OCI-LY1 (cell line): Measurements from ENCODE around the gene SLIT3.

ENCODE experiments used
- H2AFZ ChIP-seq: fragments of 200-600 bp; sonication (generic), shearing (Covaris generic); 2 replicates; pipeline ENCODE4 v1.6.0; 2014; ENCODE audit warnings: antibody characterized with exemption, mild to moderate bottlenecking, low read length
- H3F3A ChIP-seq: fragments of 200-600 bp; sonication (generic), shearing (Covaris generic); 2 replicates; pipeline ENCODE4 v1.6.0; 2014; ENCODE audit warnings: mild to moderate bottlenecking, antibody characterized with exemption, low read length, moderate library complexity; ENCODE audit not compliant: insufficient read depth
- H3K27ac ChIP-seq: fragments of 200-600 bp; sonication (generic); 2 replicates; pipeline ENCODE4 v1.5.1; 2014; ENCODE audit warnings: low read length, mixed run types, mild to moderate bottlenecking, low read depth; ENCODE audit not compliant: poor library complexity, severe bottlenecking
- H3K27me3 ChIP-seq: fragments of 200-600 bp; sonication (generic); 2 replicates; pipeline ENCODE4 v1.6.0; 2014; ENCODE audit warnings: antibody characterized with exemption, mild to moderate bottlenecking, low read length, moderate library complexity; ENCODE audit not compliant: insufficient read depth
- H3K36me3 ChIP-seq: fragments of 200-600 bp; sonication (generic); 2 replicates; pipeline ENCODE4 v1.6.1; 2014; ENCODE audit warnings: mild to moderate bottlenecking, antibody characterized with exemption, low read length, moderate library complexity, mixed read lengths; ENCODE audit not compliant: insufficient read depth
- H3K4me1 ChIP-seq: fragments of 200-600 bp; sonication (generic); 2 replicates; pipeline ENCODE4 v1.5.1; 2014; ENCODE audit warnings: mild to moderate bottlenecking, low read length, moderate library complexity; ENCODE audit not compliant: insufficient read depth, severe bottlenecking
- H3K4me2 ChIP-seq: fragments of 200-600 bp; sonication (generic), shearing (Covaris generic); 2 replicates; pipeline ENCODE4 v1.6.1; 2014; ENCODE audit warnings: low read length
- H3K4me3 ChIP-seq: fragments of 200-600 bp; sonication (generic); 2 replicates; pipeline ENCODE4 v1.5.1; 2014; ENCODE audit warnings: low read length, low read depth, mild to moderate bottlenecking, mixed read lengths; ENCODE audit not compliant: poor library complexity, severe bottlenecking
- H3K79me2 ChIP-seq: fragments of 200-600 bp; shearing (Covaris generic); 2 replicates; pipeline ENCODE4 v1.6.1; 2016; ENCODE audit warnings: mixed run types, low read length, mixed read lengths; ENCODE audit not compliant: insufficient read depth
- H3K9ac ChIP-seq: fragments of 200-600 bp; sonication (generic), shearing (Covaris generic); 2 replicates; pipeline ENCODE4 v1.6.1; 2014; ENCODE audit warnings: mild to moderate bottlenecking, low read length, mixed read lengths
- H3K9me2 ChIP-seq: fragments of 200-600 bp; sonication (generic), shearing (Covaris generic); 2 replicates; pipeline ENCODE4 v1.6.1; 2014; ENCODE audit warnings: low read depth, mild to moderate bottlenecking, low read length, mixed read lengths
- H3K9me3 ChIP-seq: fragments of 200-600 bp; shearing (Covaris generic); 2 replicates; pipeline ENCODE4 v1.6.1; 2014; ENCODE audit warnings: low read length, mixed read lengths
- H4K20me1 ChIP-seq: fragments of 200-600 bp; sonication (generic), shearing (Covaris generic); 2 replicates; pipeline ENCODE4 v1.6.0; 2016; ENCODE audit warnings: mild to moderate bottlenecking, low read length; ENCODE audit not compliant: insufficient read depth
- EZH2 ChIP-seq: fragments of 200-600 bp; sonication (generic), shearing (Covaris generic); IDR thresholded peaks from 2 replicates; pipeline ENCODE4 v1.8.0; 2017; ENCODE audit warnings: borderline replicate concordance, mixed run types, mild to moderate bottlenecking, antibody characterized with exemption, low read length, moderate library complexity, mixed read lengths
- TF ChIP-seq, protein P1 (sequence below): fragments of 200-600 bp; sonication (generic), shearing (Covaris generic); IDR thresholded peaks from 2 replicates; pipeline ENCODE4 v1.5.1; 2017; ENCODE audit warnings: mild to moderate bottlenecking, antibody characterized with exemption, low read length, moderate library complexity, mixed read lengths

Gene SLIT3

DNA sequence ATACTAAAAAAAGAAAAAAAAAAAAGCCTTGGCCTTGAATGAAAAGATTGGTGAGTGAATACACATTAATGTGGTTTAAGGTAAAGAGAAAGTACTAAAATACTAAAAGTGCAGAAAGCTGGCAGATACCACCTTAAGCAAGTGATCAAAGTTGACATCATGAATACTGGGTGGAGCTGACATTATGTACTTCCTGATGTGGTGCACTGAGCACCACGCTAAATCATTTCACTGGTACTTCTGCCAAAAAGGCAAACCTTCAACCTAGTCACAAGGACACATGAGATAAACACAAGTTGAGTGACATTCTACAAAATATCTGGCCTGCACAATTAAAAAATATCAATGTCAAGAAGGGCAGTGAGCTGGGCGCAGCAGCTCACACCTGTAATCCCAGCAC is 687.9 kb downstream of the SLIT3 start:
- H3K27ac ChIP-seq = no peak overlapping the region
- H4K20me1 ChIP-seq = no peaks in the 10 kb centered on the region
- no peaks in the 10 kb centered on the region for H3K27me3 ChIP-seq
- H3K36me3 ChIP-seq = no peaks in the 10 kb centered on the region
- no peak overlapping the region for H3K4me3 ChIP-seq
- H2AFZ ChIP-seq = no peak overlapping the region
- no peak for TF ChIP-seq EZH2
- TF ChIP-seq, protein P1, sequence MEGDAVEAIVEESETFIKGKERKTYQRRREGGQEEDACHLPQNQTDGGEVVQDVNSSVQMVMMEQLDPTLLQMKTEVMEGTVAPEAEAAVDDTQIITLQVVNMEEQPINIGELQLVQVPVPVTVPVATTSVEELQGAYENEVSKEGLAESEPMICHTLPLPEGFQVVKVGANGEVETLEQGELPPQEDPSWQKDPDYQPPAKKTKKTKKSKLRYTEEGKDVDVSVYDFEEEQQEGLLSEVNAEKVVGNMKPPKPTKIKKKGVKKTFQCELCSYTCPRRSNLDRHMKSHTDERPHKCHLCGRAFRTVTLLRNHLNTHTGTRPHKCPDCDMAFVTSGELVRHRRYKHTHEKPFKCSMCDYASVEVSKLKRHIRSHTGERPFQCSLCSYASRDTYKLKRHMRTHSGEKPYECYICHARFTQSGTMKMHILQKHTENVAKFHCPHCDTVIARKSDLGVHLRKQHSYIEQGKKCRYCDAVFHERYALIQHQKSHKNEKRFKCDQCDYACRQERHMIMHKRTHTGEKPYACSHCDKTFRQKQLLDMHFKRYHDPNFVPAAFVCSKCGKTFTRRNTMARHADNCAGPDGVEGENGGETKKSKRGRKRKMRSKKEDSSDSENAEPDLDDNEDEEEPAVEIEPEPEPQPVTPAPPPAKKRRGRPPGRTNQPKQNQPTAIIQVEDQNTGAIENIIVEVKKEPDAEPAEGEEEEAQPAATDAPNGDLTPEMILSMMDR = no peak
- no peaks in the 10 kb centered on the region for H3K4me1 ChIP-seq
- no peaks in the 10 kb centered on the region for H3K9me2 ChIP-seq
- H3K9ac ChIP-seq = no peak overlapping the region
- H3K9me3 ChIP-seq = no peaks in the 10 kb centered on the region
- H3F3A ChIP-seq = no peaks in the 10 kb centered on the region
- no peaks in the 10 kb centered on the region for H3K79me2 ChIP-seq
- H3K4me2 ChIP-seq = no peak overlapping the region

DNA sequence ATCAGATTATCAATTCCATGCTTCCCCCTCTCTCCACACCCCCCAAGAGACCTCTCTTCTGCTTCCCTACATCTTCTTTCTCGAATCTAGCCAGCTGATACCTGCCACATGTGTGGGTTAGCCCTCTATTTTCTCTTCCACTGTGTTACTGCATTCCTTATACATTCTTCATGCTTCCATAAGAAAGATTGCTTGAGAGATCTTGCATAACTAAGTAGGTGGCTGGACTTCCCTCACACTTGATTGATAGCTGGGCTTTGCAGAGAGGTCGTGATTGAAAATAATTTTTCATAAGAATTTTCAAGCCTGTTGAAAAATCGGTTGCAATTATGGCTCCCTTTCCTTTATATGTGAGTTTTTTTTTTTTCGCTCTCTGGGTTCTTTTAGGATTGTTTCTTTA is 688.8 kb downstream of the SLIT3 start:
- Histone ChIP-seq H3K9ac (no peak overlapping the region), H4K20me1 (no peaks in the 10 kb centered on the region), H2AFZ (no peak overlapping the region), H3K4me2 (no peak overlapping the region), H3K36me3 (no peaks in the 10 kb centered on the region), H3K9me3 (no peaks in the 10 kb centered on the region), H3K4me3 (no peak overlapping the region), H3K27ac (no peak overlapping the region), H3F3A (no peaks in the 10 kb centered on the region), H3K27me3 (no peaks in the 10 kb centered on the region), H3K9me2 (no peaks in the 10 kb centered on the region), H3K4me1 (no peaks in the 10 kb centered on the region), H3K79me2 (no peaks in the 10 kb centered on the region)
- TF ChIP-seq EZH2 = no peak
- TF ChIP-seq, protein P1 = no peak
